CD8-positive, alpha-beta memory T cell (primary cell): ENCODE data around the gene STOM. TPM values are rescaled to one million over a fixed set of nuclear protein-coding genes. Genes with fewer than 3 reads are reported as not detected.

Experiments used
- CTCF ChIA-PET: fragments of 350-600 bp; sonication (Branson Sonifier 250); formaldehyde crosslinking; loops from one replicate; lab custom pipeline; 2021; ENCODE audit warnings: antibody characterized with exemption; lab: Charles Lee
- POLR2A ChIA-PET: fragments of 350-600 bp; sonication (Branson Sonifier 250); formaldehyde crosslinking; loops from one replicate; lab custom pipeline; 2021; ENCODE audit warnings: antibody characterized with exemption; lab: Charles Lee
- DNase-seq, 5 donors: peaks; one replicate each; pipeline versions ENCODE4 v3.0.0 to v3.0.0-alpha.2; 2020 to 2022; ENCODE audit warnings: mixed read lengths in 1 of 5
- H3K27ac ChIP-seq: one replicate; pipeline ENCODE4 v1.7.0; 2013; ENCODE audit warnings: low read depth, mild to moderate bottlenecking, low read length, moderate library complexity
- H3K27me3 ChIP-seq: 2 replicates; pipeline ENCODE4 v1.7.0; 2013; ENCODE audit warnings: low read length, mild to moderate bottlenecking; ENCODE audit not compliant: insufficient read depth, poor library complexity, severe bottlenecking
- H3K36me3 ChIP-seq: 2 replicates; pipeline ENCODE4 v1.7.0; 2013; ENCODE audit warnings: mild to moderate bottlenecking, low read length, moderate library complexity; ENCODE audit not compliant: insufficient read depth
- H3K4me1 ChIP-seq: 2 replicates; pipeline ENCODE4 v1.7.0; 2013; ENCODE audit warnings: mild to moderate bottlenecking, low read length, moderate library complexity; ENCODE audit not compliant: insufficient read depth
- H3K4me3 ChIP-seq: 2 replicates; pipeline ENCODE4 v1.7.0; 2013; ENCODE audit warnings: mild to moderate bottlenecking, low read length
- H3K9me3 ChIP-seq: 2 replicates; pipeline ENCODE4 v1.7.0; 2013; ENCODE audit warnings: mild to moderate bottlenecking, low read length
- H3K27ac Mint-ChIP-seq, 8 donors: one replicate each; pipeline ENCODE4 v1.8.0; 2020 to 2021; ENCODE audit warnings: mixed read lengths in 8 of 8, mild to moderate bottlenecking in 6 of 8, inconsistent platforms in 3 of 8, moderate library complexity in 3 of 8
- H3K27me3 Mint-ChIP-seq, 2 donors: one replicate each; pipeline ENCODE4 v1.8.0; 2020 to 2021; ENCODE audit warnings: mixed read lengths in 2 of 2, mild to moderate bottlenecking in 1 of 2, moderate library complexity in 1 of 2
- H3K36me3 Mint-ChIP-seq, 3 donors: one replicate each; pipeline ENCODE4 v1.8.0; 2020 to 2021; ENCODE audit warnings: mixed read lengths in 3 of 3, inconsistent platforms in 1 of 3, mild to moderate bottlenecking in 1 of 3
- H3K4me1 Mint-ChIP-seq, 3 donors: one replicate each; pipeline ENCODE4 v1.8.0; 2020 to 2021; ENCODE audit warnings: mixed read lengths in 3 of 3, inconsistent platforms in 1 of 3, mild to moderate bottlenecking in 1 of 3
- H3K4me3 Mint-ChIP-seq, 7 donors: one replicate each; pipeline ENCODE4 v1.8.0; 2020 to 2021; ENCODE audit warnings: mixed read lengths in 7 of 7, mild to moderate bottlenecking in 6 of 7, moderate library complexity in 4 of 7, inconsistent platforms in 2 of 7
- H3K9me3 Mint-ChIP-seq, 5 donors: one replicate each; pipeline ENCODE4 v1.8.0; 2020 to 2022; ENCODE audit warnings: mixed read lengths in 5 of 5, mild to moderate bottlenecking in 3 of 5, moderate library complexity in 2 of 5, inconsistent platforms in 1 of 5
- polyA plus RNA-seq: library from polyadenylated mRNA; unstranded; fragments of 300-500 nt; fragmentation: Illumina TruSeq; gene quantifications from one replicate; pipeline ENCODE4 v1.2.3, GENCODE V29; 2021
- total RNA-seq, 2 experiments: library from RNA; stranded (reverse); gene quantifications; one replicate each; pipeline ENCODE4 v1.2.3, GENCODE V29; 2021

The STOM gene
- total and polyA plus RNA-seq, 3 experiments from 2014 or later = 63.0 to 315 (median 67.3) TPM

GRCh38 chr9:121289772-121290370 lies 80.2 kb downstream of the STOM start:
- H3K27ac Mint-ChIP-seq = peak overlapping the region in 1 of 8 donors; percentile 66
- ChIA-PET CTCF (interaction anchor here (0.8 kb wide), 1 partner anchor 86 kb away, joined by 3 read pairs; no protein-coding TSS in a partner anchor), POLR2A (no interaction called here)
- H3K4me3 Mint-ChIP-seq = no peak overlapping the region
- Histone ChIP-seq H3K27me3 (no peaks in the 10 kb centered on the region), H3K36me3 (no peaks in the 10 kb centered on the region), H3K27ac (peak overlapping the region; percentile 31), H3K9me3 (no peaks in the 10 kb centered on the region), H3K4me1 (no peaks in the 10 kb centered on the region), H3K4me3 (no peak overlapping the region)
- no peaks in the 10 kb centered on the region for H3K9me3 Mint-ChIP-seq
- DNase-seq = no peak
- peaks cover 0 to 2% (median 0%) of the 10 kb centered on the region in 3 donors for H3K36me3 Mint-ChIP-seq
- H3K27me3 Mint-ChIP-seq = no peaks in the 10 kb centered on the region
- H3K4me1 Mint-ChIP-seq = no peaks in the 10 kb centered on the region

- H3K4me1 Mint-ChIP-seq = no peaks in the 10 kb centered on the region
- CTCF ChIA-PET = interaction anchor here (0.8 kb wide), 1 partner anchor 87 kb away, joined by 3 read pairs; no protein-coding TSS in a partner anchor
- POLR2A ChIA-PET = no interaction called here
- no peak overlapping the region for H3K27ac Mint-ChIP-seq
- no peaks in the 10 kb centered on the region for H3K9me3 ChIP-seq
- H3K27ac ChIP-seq = peak overlapping the region; percentile 31
- DNase-seq = no peak
- H3K9me3 Mint-ChIP-seq = no peaks in the 10 kb centered on the region
- no peaks in the 10 kb centered on the region for H3K27me3 Mint-ChIP-seq
- no peak overlapping the region for H3K4me3 Mint-ChIP-seq
- H3K4me1 ChIP-seq = no peaks in the 10 kb centered on the region
- H3K4me3 ChIP-seq = no peak overlapping the region
- no peaks in the 10 kb centered on the region for H3K36me3 ChIP-seq
- H3K36me3 Mint-ChIP-seq = no peaks in the 10 kb centered on the region
- H3K27me3 ChIP-seq = no peaks in the 10 kb centered on the region
Measured at GRCh38 chr9:121289026-121289771, 80.9 kb downstream of the STOM start.

Other genes with a start within 250 kb of the STOM start
- 10 to 100 TPM; 81.7 to 85.4 TPM for gene RAB14, start 168.4 kb downstream of the STOM start, total RNA-seq
- 51.0 TPM for gene RAB14, start 168.4 kb downstream of the STOM start, polyA plus RNA-seq
- 1 to 10 TPM; 4.1 to 4.2 TPM for gene GSN, start 102.1 kb downstream of the STOM start, total RNA-seq
- 6.3 TPM for gene GSN, start 102.1 kb downstream of the STOM start, polyA plus RNA-seq
- not detected for gene GGTA1, start 129.6 kb upstream of the STOM start, total RNA-seq
- not detected for gene GGTA1, start 129.6 kb upstream of the STOM start, polyA plus RNA-seq